Measurements from ENCODE around the gene PRDM16. TPM values are rescaled to one million over a fixed set of nuclear protein-coding genes. Genes with fewer than 3 reads are reported as not detected.

PRDM16 gene
- total and polyA plus RNA-seq, 2 of the 4 experiments (the other 2 are of a cell fraction) = 0.02 TPM; not detected in 1

DNA sequence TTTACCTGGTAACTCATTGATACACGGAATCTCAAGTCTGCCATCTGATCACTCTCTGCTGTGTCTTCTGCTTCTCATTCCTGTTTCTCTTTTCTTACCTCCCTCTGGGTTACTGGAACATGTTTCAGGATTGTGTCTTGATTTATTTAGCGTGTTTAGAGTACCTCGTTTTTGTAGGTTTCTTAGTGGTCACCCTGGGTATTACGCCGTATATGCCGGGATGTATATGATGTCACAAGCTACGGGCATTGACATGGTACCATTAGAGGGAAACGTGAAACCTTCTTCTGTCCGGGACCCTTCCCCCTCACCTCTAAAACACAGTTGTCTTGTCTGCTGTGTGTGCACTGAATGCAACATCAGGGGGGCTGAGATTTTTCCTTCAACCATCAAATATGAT lies 45.0 kb upstream of the PRDM16 start:
- H2BK120ac ChIP-seq (ENCODE audit: low read depth, low read length) = no peak overlapping the region
- CTCF ChIA-PET = no interaction called here
- H3K4me1 ChIP-seq (ENCODE audit: control insufficient read depth, insufficient read depth, low read length) = no peaks in the 10 kb centered on the region
- H3K79me1 ChIP-seq (ENCODE audit: low read depth in 1 of 2, low read length in 2 of 2) = no peaks in the 10 kb centered on the region
- no peaks in the 10 kb centered on the region for H3K36me3 ChIP-seq (ENCODE audit: control insufficient read depth, insufficient read depth, low read length)
- H2BK5ac ChIP-seq (ENCODE audit: low read depth, low read length, poor library complexity, severe bottlenecking) = no peak overlapping the region
- H3K27me3 ChIP-seq (ENCODE audit: control insufficient read depth, insufficient read depth, low read length) = no peaks in the 10 kb centered on the region
- no peaks in the 10 kb centered on the region for H3K9me1 ChIP-seq (ENCODE audit: insufficient read depth, low read length)
- H4K8ac ChIP-seq (ENCODE audit: low read depth in 2 of 2, low read length in 2 of 2) = no peak overlapping the region
- no peak overlapping the region for H3K4me2 ChIP-seq (ENCODE audit: low read depth, low read length)
- H2AK9ac ChIP-seq (replicated peaks; ENCODE audit: low read depth, low read length, poor library complexity) = no peak overlapping the region
- no peak overlapping the region for H2BK15ac ChIP-seq (ENCODE audit: low read depth, low read length)
- no peak overlapping the region for H4K91ac ChIP-seq (ENCODE audit: insufficient read depth, low read depth, low read length)
- peaks cover 61% of the 10 kb centered on the region for H3K9me3 ChIP-seq (ENCODE audit: control insufficient read depth, insufficient read depth, low read length)
- H3K23ac ChIP-seq (ENCODE audit: low read depth, low read length) = no peak overlapping the region
- no peak overlapping the region for H2AK5ac ChIP-seq (ENCODE audit: low read depth, low read length)
- intact Hi-C loops (cut with micrococcal nuclease) (no loop called here), in situ Hi-C loops (cut with MboI; ENCODE audit: low sequenced_read_pairs) (no loop called here), dilution Hi-C loops (cut with HindIII; ENCODE audit: low sequenced_read_pairs, unreplicated experiment) (no loop called here)
- POLR2A ChIA-PET (ENCODE audit: unreplicated experiment) = no interaction called here
- H3K4ac ChIP-seq (ENCODE audit: low read depth, low read length) = no peak overlapping the region
- no peak overlapping the region for H2BK20ac ChIP-seq (ENCODE audit: low read depth, low read length)
- H3K9ac ChIP-seq (ENCODE audit: low read depth, low read length) = no peak overlapping the region
- no peak overlapping the region for H3K27ac ChIP-seq (ENCODE audit: insufficient read depth, low read length)
- H2AFZ ChIP-seq (replicated peaks; ENCODE audit: low read length, poor library complexity) = no peak overlapping the region
- no peak overlapping the region for H3K56ac ChIP-seq (ENCODE audit: extremely low read depth, insufficient read depth, low read length)
- ATAC-seq (ENCODE audit: low read depth) (no peak), DNase-seq (no peak)
- H4K20me1 ChIP-seq (ENCODE audit: insufficient read depth, low read length) = no peaks in the 10 kb centered on the region
- H3K18ac ChIP-seq (ENCODE audit: low read depth, low read length) = no peak overlapping the region
- H4K5ac ChIP-seq (ENCODE audit: low read depth, low read length) = no peak overlapping the region
- TF ChIP-seq NFE2L2 (IDR thresholded peaks at IDR 0.05; ENCODE audit: low read depth, low read length) (no peak), MAFK (IDR thresholded peaks at IDR 0.05; ENCODE audit: low read depth, low read length) (no peak), ELK1 (IDR thresholded peaks at IDR 0.05; ENCODE audit: borderline replicate concordance, low read depth, low read length) (no peak), BHLHE40 (IDR thresholded peaks at IDR 0.05; ENCODE audit: low read depth, low read length) (no peak), MAZ (IDR thresholded peaks at IDR 0.05; ENCODE audit: borderline replicate concordance, low read depth, low read length) (no peak), CHD1 (IDR thresholded peaks at IDR 0.05; ENCODE audit: low read depth, low read length) (no peak), RCOR1 (IDR thresholded peaks at IDR 0.05; ENCODE audit: insufficient replicate concordance, low read length) (no peak), MXI1 (IDR thresholded peaks at IDR 0.05; ENCODE audit: borderline replicate concordance, low read depth, low read length) (no peak), SMC3 (IDR thresholded peaks at IDR 0.05; ENCODE audit: low read depth, low read length) (no peak), RFX5 (IDR thresholded peaks at IDR 0.05; ENCODE audit: low read depth, low read length) (no peak), POLR2A (IDR thresholded peaks at IDR 0.05; ENCODE audit: low read depth, low read length) (no peak), RAD21 (IDR thresholded peaks at IDR 0.05; ENCODE audit: low read length) (no peak), USF2 (IDR thresholded peaks at IDR 0.05; ENCODE audit: low read depth, low read length) (no peak), CEBPB (IDR thresholded peaks at IDR 0.05; ENCODE audit: low read depth, low read length) (no peak), FOS (IDR thresholded peaks at IDR 0.05; ENCODE audit: low read depth, low read length) (no peak)
- TF ChIP-seq, protein P1, sequence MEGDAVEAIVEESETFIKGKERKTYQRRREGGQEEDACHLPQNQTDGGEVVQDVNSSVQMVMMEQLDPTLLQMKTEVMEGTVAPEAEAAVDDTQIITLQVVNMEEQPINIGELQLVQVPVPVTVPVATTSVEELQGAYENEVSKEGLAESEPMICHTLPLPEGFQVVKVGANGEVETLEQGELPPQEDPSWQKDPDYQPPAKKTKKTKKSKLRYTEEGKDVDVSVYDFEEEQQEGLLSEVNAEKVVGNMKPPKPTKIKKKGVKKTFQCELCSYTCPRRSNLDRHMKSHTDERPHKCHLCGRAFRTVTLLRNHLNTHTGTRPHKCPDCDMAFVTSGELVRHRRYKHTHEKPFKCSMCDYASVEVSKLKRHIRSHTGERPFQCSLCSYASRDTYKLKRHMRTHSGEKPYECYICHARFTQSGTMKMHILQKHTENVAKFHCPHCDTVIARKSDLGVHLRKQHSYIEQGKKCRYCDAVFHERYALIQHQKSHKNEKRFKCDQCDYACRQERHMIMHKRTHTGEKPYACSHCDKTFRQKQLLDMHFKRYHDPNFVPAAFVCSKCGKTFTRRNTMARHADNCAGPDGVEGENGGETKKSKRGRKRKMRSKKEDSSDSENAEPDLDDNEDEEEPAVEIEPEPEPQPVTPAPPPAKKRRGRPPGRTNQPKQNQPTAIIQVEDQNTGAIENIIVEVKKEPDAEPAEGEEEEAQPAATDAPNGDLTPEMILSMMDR (conservative IDR thresholded peaks at IDR 0.05; ENCODE audit: low read depth, low read length) = no peak
- BruUV-seq (replicated peaks) = no TSS peak
- no peak overlapping the region for H3K4me3 ChIP-seq (ENCODE audit: insufficient read depth, low read depth, low read length)
- no peak overlapping the region for H3K14ac ChIP-seq (replicated peaks; ENCODE audit: low read depth, low read length)
- WGBS, 2 experiments (ENCODE audit: extremely low coverage in 2 of 2, insufficient read length in 1 of 2) = no CpG with 5 or more reads among the region's 9 CpGs
